Activated CD8-positive, alpha-beta memory T cell treated with anti-CD3 and anti-CD28 coated beads, Interleukin-2, amount 50 U/mL, for 48 hours (primary cell): ENCODE results near the gene DGKI.

Source experiments
- DNase-seq: peaks from one replicate; pipeline ENCODE4 v3.0.0-alpha.2; 2020

The DGKI gene

GRCh38 chr7:137871170-137871915 lies 24.6 kb upstream of the DGKI start:
- DNase-seq = no peak

DNA sequence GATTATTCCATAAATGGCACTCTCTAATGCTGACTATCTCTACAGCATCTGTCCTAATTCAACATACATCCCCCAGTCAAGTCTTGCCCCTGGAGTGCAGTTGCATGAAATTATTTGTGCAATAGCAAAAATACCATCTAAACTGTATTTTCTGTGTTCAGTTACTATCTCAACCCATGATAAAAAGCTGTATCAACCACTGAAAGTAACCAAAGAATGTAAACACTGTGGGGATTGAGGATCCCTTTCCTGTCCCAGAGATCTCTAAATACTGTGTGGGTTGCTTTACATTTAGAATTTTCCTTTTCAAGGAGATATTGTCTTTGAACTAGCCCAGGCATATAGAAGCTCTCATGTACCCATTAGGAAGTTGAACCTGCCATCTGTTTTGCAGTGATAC lies 23.9 kb upstream of the DGKI start:
- no peak for DNase-seq

GRCh38 chr7:137870078-137870477 lies 23.3 kb upstream of the DGKI start:
- DNase-seq = no peak

DNA sequence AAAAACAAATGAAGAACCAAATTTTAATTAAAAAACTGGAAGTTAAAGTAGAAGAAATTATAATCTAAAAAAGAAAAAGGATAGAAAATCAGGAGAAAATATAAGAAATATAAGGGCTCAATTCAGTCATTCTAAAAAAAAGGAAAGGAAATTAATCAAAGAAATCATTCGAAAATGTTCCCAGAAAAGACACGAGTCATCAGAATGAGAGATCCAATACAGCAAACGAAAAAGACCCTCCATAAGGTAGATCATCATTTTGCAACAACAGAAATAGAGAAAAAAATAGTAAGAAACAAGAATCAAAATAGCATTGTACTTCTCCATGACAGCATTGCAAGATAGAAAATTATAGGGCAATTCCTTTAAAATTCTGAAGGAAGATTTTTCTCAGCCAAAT lies 22.5 kb upstream of the DGKI start:
- no peak for DNase-seq

DNA sequence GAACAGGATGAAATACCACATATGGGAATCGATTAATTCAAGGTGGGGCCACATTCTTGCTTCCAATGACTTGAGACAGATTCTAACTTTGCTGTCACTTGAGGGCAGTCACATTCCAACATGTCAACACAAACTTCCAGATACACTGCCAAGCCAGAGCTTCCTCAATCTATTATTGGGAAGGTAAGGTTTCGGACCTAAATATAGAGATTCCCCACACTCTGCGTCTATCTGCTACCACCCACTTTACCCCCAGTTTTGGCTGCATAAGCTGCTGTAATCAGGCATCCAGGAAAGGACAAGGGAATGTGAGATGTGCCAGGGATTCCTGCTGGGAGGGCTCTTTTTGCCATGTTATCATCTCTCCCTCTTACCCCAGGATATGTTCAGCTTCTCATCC lies 20.5 kb upstream of the DGKI start:
- no peak for DNase-seq

- DNase-seq = no peak
These were observed 19.0 kb upstream of the DGKI start for GRCh38 chr7:137865764-137866163.

- DNase-seq = no peak
These were observed 16.2 kb upstream of the DGKI start for GRCh38 chr7:137862964-137863363.

GRCh38 chr7:137862358-137862757 lies 15.6 kb upstream of the DGKI start:
- no peak for DNase-seq

DNA sequence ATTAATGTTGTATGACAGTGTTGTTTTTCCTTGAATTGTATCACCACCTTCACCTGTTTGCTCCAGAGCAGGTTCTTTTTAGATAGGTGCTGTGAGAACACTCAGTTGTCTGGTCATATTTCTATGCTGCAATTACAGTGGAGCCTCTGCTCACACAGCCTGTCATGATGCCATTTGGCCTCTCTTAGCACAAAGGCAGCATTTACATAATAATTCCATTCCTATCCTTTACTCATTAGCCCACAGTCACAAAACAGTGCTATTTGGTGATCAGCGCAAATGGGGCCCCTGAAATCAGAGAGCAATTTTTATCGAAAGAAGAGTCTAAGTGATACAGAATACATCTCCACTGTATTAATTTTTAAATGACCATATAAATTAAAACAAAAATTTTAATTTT lies 13.8 kb upstream of the DGKI start:
- DNase-seq = no peak

- DNase-seq = no peak
These were observed 6.3 kb upstream of the DGKI start for GRCh38 chr7:137853053-137853452.

- DNase-seq = no peak
These were observed 5.3 kb upstream of the DGKI start for GRCh38 chr7:137852108-137852507.

GRCh38 chr7:137850972-137851945 lies 4.5 kb upstream of the DGKI start:
- no peak for DNase-seq

DNA sequence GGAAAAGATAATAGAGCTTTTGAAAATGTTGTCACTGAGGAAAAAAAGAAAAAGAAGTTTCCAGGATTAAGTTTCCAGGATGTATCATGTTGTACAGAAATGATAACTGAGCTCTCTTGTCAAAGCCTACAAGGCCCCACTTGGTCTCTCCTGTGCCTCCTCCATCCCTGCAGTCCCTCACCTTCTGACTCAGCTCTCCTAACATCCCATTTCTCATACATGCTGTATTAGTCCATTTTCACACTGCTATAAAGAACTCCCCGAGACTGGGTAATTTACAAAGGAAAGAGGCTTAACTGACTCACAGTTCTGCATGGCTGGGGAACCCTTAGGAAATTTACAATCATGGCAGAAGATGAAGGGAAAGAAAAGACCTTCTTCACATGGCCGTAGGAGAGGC lies 3.8 kb upstream of the DGKI start:
- DNase-seq = no peak

DNA sequence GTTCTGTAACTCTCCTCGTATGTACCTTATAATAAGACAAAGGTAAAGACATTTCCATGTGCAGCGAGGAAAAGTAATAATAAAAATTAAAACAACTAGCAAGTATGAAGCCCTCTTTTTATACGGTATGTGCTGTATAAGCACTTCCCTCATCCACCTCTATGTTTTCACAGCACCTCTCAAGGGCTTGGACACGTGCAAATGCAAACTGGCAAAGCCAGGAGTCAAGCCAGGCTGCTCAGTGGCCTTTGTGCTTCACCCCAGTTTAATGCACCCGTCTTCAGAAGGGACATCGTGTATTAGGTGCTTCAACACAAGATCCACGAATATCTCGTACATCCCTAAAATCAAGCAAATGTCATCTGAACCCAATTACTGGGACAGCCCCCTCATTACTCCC lies 1.3 kb upstream of the DGKI start:
- no peak for DNase-seq

DNA sequence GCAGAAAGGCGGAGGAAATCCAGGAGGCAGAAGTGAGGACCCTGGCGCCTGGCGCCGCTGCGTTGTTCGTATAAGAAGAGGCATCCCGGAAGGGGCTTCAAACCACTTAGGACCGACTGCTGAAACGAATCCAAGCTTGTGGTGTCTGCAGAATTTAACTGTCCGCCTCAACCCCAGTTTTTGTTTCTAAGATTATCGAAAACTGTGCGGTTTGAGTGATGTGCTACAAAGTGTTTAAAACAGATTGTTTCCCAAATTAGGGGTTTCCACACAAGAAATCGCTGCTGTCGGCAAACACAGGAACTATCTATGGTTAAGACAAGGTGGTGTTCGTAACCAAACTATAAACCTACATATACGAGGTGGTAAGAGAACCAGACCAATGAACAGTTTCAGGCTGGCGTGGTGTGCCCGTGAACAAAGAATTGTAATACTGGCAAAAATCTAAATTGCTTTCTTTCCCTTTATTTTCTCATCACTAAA lies 835 bp upstream of the DGKI start:
- DNase-seq = no peak

- DNase-seq = no peak
These were observed 286 bp downstream of the DGKI start for GRCh38 chr7:137846549-137846826.

DNA sequence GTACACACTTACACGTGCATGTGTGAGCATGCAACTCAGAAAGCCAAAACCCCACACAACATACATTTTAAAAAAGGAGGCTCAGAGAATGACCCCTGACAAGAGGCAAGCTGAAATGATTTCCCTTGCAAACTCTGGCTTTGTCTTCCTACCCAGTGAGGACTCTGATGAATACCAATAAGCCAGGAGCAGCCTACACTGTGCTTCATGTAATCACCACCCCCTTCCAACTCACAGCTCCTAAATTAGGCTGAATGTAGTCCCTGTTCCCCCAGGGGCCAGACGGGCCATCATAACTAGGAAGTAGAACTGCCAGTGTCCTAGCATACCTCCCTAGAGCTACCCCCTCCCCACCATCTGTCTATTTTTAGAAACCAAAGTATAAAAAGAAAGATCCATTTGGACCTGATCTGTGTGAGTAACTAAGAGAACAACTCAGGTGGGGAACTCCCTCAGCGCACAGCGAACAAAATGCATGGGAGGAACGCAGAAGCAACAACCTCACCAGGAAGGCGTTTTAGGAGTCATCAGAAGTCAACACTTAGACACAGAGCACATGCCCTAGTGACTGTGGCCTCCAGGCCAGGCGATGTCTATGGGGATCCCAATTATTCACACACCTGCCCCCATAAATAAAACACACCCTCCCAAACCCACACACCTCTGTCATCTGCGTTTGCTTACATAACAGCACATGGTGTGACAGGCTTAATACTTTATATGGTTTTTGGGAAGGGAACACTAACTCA lies 1.9 kb downstream of the DGKI start:
- DNase-seq = no peak

DNA sequence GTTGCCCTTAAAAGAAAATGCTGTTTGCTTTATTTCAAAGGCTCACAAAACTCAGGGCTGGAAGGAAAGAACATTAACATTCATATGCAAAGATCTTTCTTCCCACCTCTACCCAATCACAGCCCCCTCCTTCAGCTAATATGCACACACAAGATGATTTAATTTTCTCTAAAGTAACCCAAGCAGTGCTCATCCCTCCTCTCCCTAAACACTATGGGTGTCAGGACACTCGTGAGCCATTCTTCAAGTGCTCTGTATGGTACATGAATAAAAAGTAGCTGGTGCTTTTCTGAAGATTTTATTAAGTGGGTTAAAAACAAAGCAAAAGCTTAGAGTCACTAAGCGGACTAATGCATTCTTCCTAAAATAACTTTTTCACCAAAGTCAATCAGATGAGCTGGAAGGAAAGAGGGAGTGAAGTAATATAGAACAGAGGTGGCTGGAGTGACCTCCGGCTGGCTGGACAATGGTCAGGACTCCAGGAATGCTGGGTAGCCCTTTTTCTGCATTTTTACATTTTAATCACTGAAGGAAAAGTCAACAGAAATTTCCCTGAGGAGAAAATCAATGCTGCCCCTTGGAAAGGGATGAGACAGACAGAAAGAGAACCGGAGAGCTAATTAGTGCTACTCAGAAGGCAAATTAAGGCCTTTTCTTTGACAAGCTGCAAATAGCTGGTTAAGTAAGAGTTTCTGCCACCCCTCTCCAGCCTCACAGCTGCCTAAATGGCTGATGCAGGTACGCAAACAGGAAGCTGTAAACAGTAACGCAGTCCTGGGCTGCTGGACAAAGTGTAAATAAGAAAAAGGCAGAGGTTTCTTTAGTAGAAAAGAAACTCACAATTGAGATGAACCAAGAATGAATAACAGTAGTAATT lies 6.6 kb downstream of the DGKI start:
- DNase-seq = no peak

- DNase-seq = no peak
These were observed 8.0 kb downstream of the DGKI start for GRCh38 chr7:137838706-137839315.

- DNase-seq = no peak
These were observed 10.2 kb downstream of the DGKI start for GRCh38 chr7:137836541-137836940.

GRCh38 chr7:137836113-137836509 lies 10.7 kb downstream of the DGKI start:
- DNase-seq = no peak

DNA sequence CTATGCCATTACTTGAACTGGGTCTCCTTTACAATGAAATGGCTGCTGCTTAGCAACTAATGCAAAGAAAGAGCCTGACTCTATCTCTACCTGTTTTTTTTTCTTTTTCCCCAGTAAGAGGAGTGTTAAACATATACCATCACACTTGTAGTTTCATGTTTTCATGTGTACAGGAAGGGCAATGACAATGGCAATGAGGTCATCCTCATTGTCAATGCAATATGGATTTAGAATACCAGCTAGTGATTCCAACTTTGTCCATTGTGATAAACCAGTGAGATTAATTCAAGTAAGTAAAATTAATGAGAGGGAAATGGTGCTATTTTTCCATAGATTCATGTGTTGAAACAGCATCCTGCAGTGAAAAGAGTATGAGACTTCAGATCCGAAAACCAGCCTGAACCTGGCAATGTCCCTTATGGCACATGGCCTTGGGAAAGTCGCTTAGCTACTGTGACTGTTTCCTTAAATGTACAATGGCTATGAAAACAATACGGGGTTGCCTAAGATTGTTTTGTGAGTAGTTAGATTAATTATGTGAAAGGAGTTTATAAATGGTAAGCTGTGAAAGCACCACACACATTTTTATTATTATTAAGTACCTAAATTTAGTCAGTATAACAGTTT lies 11.2 kb downstream of the DGKI start:
- no peak for DNase-seq
